GM23338 (cell line): Measurements from ENCODE around the gene TVP23A. TPM values are rescaled to one million over a fixed set of nuclear protein-coding genes. Genes with fewer than 3 reads are reported as not detected.
"Not testable (repeated sequence)": the region's sequence is repeated elsewhere in the genome, so short reads cannot be mapped to it uniquely, and the experiment has no call there.

Source experiments
- ATAC-seq: fragments of 200-7000 bp; cut with Tn5 transposase; 3 replicates; pipeline ENCODE4 v1.9.1; 2020
- DNase-seq: peaks from one replicate; pipeline ENCODE4 v3.0.0-alpha.2; 2015; ENCODE audit warnings: low spot score
- H2AFZ ChIP-seq: fragments of 200-600 bp; sonication (generic); 2 replicates; pipeline ENCODE4 v1.8.0; 2016; ENCODE audit warnings: antibody characterized with exemption, mild to moderate bottlenecking, moderate library complexity
- H3F3A ChIP-seq: fragments of 200-600 bp; sonication (generic); replicated peaks from 2 replicates; pipeline ENCODE4 v1.8.0; 2017; ENCODE audit warnings: antibody characterized with exemption, mixed run types, low read depth
- H3K27ac ChIP-seq: fragments of 200-600 bp; sonication (generic); 2 replicates; pipeline ENCODE4 v1.6.1; 2016; ENCODE audit warnings: low read depth
- H3K27me3 ChIP-seq: fragments of 200-600 bp; sonication (generic); 2 replicates; pipeline ENCODE4 v1.8.0; 2016; ENCODE audit warnings: mild to moderate bottlenecking, mixed run types, moderate library complexity; ENCODE audit not compliant: insufficient read depth
- H3K36me3 ChIP-seq: fragments of 200-600 bp; sonication (generic); 2 replicates; pipeline ENCODE4 v1.8.0; 2016; ENCODE audit warnings: mild to moderate bottlenecking; ENCODE audit not compliant: insufficient read depth
- H3K4me1 ChIP-seq: fragments of 200-600 bp; sonication (generic); 2 replicates; pipeline ENCODE4 v1.8.0; 2016; ENCODE audit warnings: mild to moderate bottlenecking, moderate library complexity; ENCODE audit not compliant: insufficient read depth
- H3K4me2 ChIP-seq: fragments of 200-600 bp; sonication (generic); 2 replicates; pipeline ENCODE4 v1.7.1; 2017; ENCODE audit warnings: mixed run types
- H3K4me3 ChIP-seq: fragments of 200-600 bp; sonication (generic); 2 replicates; pipeline ENCODE4 v1.6.1; 2016; ENCODE audit warnings: mixed run types
- H3K79me2 ChIP-seq: fragments of 200-600 bp; sonication (generic); replicated peaks from 2 replicates; pipeline ENCODE4 v1.8.0; 2017; ENCODE audit warnings: mild to moderate bottlenecking; ENCODE audit not compliant: insufficient read depth
- H3K9me2 ChIP-seq: fragments of 200-600 bp; sonication (generic); 2 replicates; pipeline ENCODE4 v1.8.0; 2017; ENCODE audit not compliant: insufficient read depth
- H4K20me1 ChIP-seq: fragments of 200-600 bp; sonication (generic); replicated peaks from 2 replicates; pipeline ENCODE4 v1.8.0; 2017; ENCODE audit warnings: mild to moderate bottlenecking; ENCODE audit not compliant: insufficient read depth
- H3K27ac Mint-ChIP-seq: 2 replicates; pipeline ENCODE4 v1.8.0; 2020; ENCODE audit warnings: inconsistent platforms, mild to moderate bottlenecking, moderate library complexity, mixed read lengths
- H3K27me3 Mint-ChIP-seq: 3 replicates; pipeline ENCODE4 v1.8.0; 2022; ENCODE audit warnings: low read depth, mild to moderate bottlenecking, moderate library complexity, mixed read lengths, inconsistent platforms; ENCODE audit not compliant: insufficient read depth, poor library complexity
- H3K36me3 Mint-ChIP-seq: 3 replicates; pipeline ENCODE4 v1.8.0; 2021; ENCODE audit warnings: low read depth, mild to moderate bottlenecking, inconsistent platforms, moderate library complexity, mixed read lengths
- H3K4me1 Mint-ChIP-seq: 3 replicates; pipeline ENCODE4 v1.8.0; 2020; ENCODE audit warnings: mild to moderate bottlenecking, inconsistent platforms, mixed read lengths
- H3K4me3 Mint-ChIP-seq: 3 replicates; pipeline ENCODE4 v1.8.0; 2021; ENCODE audit warnings: moderate library complexity, mild to moderate bottlenecking, inconsistent platforms, mixed read lengths
- H3K9me3 Mint-ChIP-seq: 3 replicates; pipeline ENCODE4 v1.8.0; 2020; ENCODE audit warnings: moderate library complexity, mild to moderate bottlenecking, inconsistent platforms, mixed read lengths
- CREB1 ChIP-seq: fragments of 250-450 bp; sonication (Bioruptor Pico); IDR thresholded peaks from 2 replicates; pipeline ENCODE4 v1.5.0; 2020; ENCODE audit warnings: low read depth, mild to moderate bottlenecking, moderate library complexity
- JUNB ChIP-seq: IDR thresholded peaks from one replicate; pipeline ENCODE4 v1.6.1; 2016; ENCODE audit warnings: antibody characterized with exemption; ENCODE audit not compliant: unreplicated experiment
- REST ChIP-seq: IDR thresholded peaks from one replicate; pipeline ENCODE4 v1.6.1; 2018; ENCODE audit warnings: antibody characterized with exemption; ENCODE audit not compliant: unreplicated experiment
- STAT1 ChIP-seq: IDR thresholded peaks from one replicate; pipeline ENCODE4 v1.6.1; 2016; ENCODE audit warnings: antibody characterized with exemption; ENCODE audit not compliant: unreplicated experiment
- ZNF331 ChIP-seq: fragments of 250-450 bp; sonication (Bioruptor Pico); IDR thresholded peaks from 2 replicates; pipeline ENCODE4 v1.5.0; 2020; ENCODE audit warnings: low read depth, mild to moderate bottlenecking, moderate library complexity
- polyA plus RNA-seq: library from polyadenylated mRNA; unstranded; fragments of >200 nt; fragmentation: Nextera tagmentation; extraction: Ambion mirVana; gene quantifications from 2 replicates; pipeline ENCODE4 v1.2.1, GENCODE V29; 2016
- total RNA-seq: library from RNA; depleted of rRNA; stranded (reverse); fragments of >200 nt; shearing (Covaris generic); gene quantifications from 2 replicates; pipeline ENCODE4 v1.2.3, GENCODE V29; 2014
- TF ChIP-seq, protein P1 (sequence below), 2 experiments: fragments of 200-600 bp in 1 of 2; sonication (generic) in 1 of 2; conservative IDR thresholded peaks; 2 replicates each; pipeline versions ENCODE4 v1.5.1 to v1.6.1; 2016 to 2017; ENCODE audit warnings: antibody characterized with exemption in 2 of 2, low read depth in 2 of 2, mild to moderate bottlenecking in 2 of 2, moderate library complexity in 1 of 2

The TVP23A gene
- total and polyA plus RNA-seq, 2 experiments from 2014 or later, result 2.8 to 4.5 TPM

- not testable (repeated sequence) for H3K27me3 Mint-ChIP-seq, H3K9me3 Mint-ChIP-seq, H3K27me3 ChIP-seq, DNase-seq, H3K36me3 ChIP-seq, H4K20me1 ChIP-seq, H3K79me2 ChIP-seq, H2AFZ ChIP-seq, H3K4me2 ChIP-seq, H3K27ac ChIP-seq, H3K27ac Mint-ChIP-seq, H3K9me2 ChIP-seq, H3K4me1 Mint-ChIP-seq, H3K4me1 ChIP-seq, ATAC-seq, H3K4me3 ChIP-seq, H3F3A ChIP-seq, H3K36me3 Mint-ChIP-seq, H3K4me3 Mint-ChIP-seq
Measured at GRCh38 chr16:10830240-10830639, 11.6 kb upstream of the TVP23A start.

- ATAC-seq, H3K4me1 ChIP-seq, H3K36me3 Mint-ChIP-seq, DNase-seq, H3F3A ChIP-seq, H4K20me1 ChIP-seq, H3K27me3 ChIP-seq, H3K4me1 Mint-ChIP-seq, H3K27ac Mint-ChIP-seq, H3K9me2 ChIP-seq, H3K9me3 Mint-ChIP-seq, H3K27me3 Mint-ChIP-seq, H3K4me3 Mint-ChIP-seq, H3K36me3 ChIP-seq, H3K4me3 ChIP-seq, H3K79me2 ChIP-seq, H3K27ac ChIP-seq, H3K4me2 ChIP-seq: not testable (repeated sequence)
- peak overlapping the region; percentile 91; the same call in 1 of the 2 replicates for H2AFZ ChIP-seq
Measured at GRCh38 chr16:10829390-10830098, 10.9 kb upstream of the TVP23A start.

- H3F3A ChIP-seq, result no peaks in the 10 kb centered on the region
Measured at GRCh38 chr16:10828851-10829366, 10.3 kb upstream of the TVP23A start.

More at GRCh38 chr16:10828851-10829366, 10.3 kb upstream of the TVP23A start:
- H3K36me3 ChIP-seq, result no peaks in the 10 kb centered on the region
- no peak overlapping the region for H3K4me2 ChIP-seq
- H3K27me3 Mint-ChIP-seq, result no peaks in the 10 kb centered on the region
- ATAC-seq (peak; percentile 60), DNase-seq (peak; percentile 30)
- H3K9me3 Mint-ChIP-seq, result no peaks in the 10 kb centered on the region
- no peaks in the 10 kb centered on the region for H3K36me3 Mint-ChIP-seq
- no peak overlapping the region for H3K4me3 Mint-ChIP-seq
- no peaks in the 10 kb centered on the region for H3K4me1 Mint-ChIP-seq
- no peak overlapping the region for H3K4me3 ChIP-seq
- no peaks in the 10 kb centered on the region for H4K20me1 ChIP-seq
- H3K9me2 ChIP-seq, result no peaks in the 10 kb centered on the region
- H3K27me3 ChIP-seq, result no peaks in the 10 kb centered on the region
- TF ChIP-seq CREB1 (CRISPR knock-in tag) (no peak), REST (no peak), STAT1 (no peak), JUNB (no peak), ZNF331 (CRISPR knock-in tag) (no peak)
- TF ChIP-seq, protein P1, sequence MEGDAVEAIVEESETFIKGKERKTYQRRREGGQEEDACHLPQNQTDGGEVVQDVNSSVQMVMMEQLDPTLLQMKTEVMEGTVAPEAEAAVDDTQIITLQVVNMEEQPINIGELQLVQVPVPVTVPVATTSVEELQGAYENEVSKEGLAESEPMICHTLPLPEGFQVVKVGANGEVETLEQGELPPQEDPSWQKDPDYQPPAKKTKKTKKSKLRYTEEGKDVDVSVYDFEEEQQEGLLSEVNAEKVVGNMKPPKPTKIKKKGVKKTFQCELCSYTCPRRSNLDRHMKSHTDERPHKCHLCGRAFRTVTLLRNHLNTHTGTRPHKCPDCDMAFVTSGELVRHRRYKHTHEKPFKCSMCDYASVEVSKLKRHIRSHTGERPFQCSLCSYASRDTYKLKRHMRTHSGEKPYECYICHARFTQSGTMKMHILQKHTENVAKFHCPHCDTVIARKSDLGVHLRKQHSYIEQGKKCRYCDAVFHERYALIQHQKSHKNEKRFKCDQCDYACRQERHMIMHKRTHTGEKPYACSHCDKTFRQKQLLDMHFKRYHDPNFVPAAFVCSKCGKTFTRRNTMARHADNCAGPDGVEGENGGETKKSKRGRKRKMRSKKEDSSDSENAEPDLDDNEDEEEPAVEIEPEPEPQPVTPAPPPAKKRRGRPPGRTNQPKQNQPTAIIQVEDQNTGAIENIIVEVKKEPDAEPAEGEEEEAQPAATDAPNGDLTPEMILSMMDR (conservative IDR thresholded peaks at IDR 0.05; ENCODE audit: low read depth in 2 of 2), result no peak
- H2AFZ ChIP-seq, result peak overlapping the region; percentile 91
- no peaks in the 10 kb centered on the region for H3K4me1 ChIP-seq
- no peak overlapping the region for H3K27ac ChIP-seq
- no peaks in the 10 kb centered on the region for H3K79me2 ChIP-seq
- no peak overlapping the region for H3K27ac Mint-ChIP-seq
